ENCODE results near the gene IRAK2. TPM values are rescaled to one million over a fixed set of nuclear protein-coding genes. Genes with fewer than 3 reads are reported as not detected.

Gene IRAK2
- total and polyA plus RNA-seq, 5 donors from 2014 or later: 0.68 to 3.7 (median 2.9) TPM

DNA sequence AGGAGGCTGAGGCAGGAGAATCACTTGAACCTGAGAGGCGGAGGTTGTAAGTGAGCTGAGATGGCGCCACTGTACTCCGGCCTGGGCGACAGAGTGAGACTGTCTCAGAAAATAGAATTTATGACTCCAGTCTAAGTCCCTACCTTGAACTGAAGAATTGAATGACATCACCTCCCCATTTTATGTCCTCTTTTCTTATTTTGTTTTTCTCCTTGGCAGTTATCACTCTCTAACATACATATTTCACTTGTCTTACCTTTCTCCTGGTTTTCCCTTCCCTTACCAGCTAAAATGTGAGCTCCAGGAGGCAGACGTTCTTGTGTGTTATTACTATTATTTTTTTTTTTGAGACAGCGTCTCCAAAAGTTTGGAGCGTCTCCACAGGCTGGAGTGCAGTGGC, 91.1 kb downstream of the IRAK2 start:
- H3K36me3 ChIP-seq (ENCODE audit: control insufficient read depth, insufficient read depth, low read length): peaks cover 64% of the 10 kb centered on the region
- H3K36me3 Mint-ChIP-seq: peaks cover 51% of the 10 kb centered on the region
- no peak for ATAC-seq (ENCODE audit: low read depth in 2 of 2)

DNA sequence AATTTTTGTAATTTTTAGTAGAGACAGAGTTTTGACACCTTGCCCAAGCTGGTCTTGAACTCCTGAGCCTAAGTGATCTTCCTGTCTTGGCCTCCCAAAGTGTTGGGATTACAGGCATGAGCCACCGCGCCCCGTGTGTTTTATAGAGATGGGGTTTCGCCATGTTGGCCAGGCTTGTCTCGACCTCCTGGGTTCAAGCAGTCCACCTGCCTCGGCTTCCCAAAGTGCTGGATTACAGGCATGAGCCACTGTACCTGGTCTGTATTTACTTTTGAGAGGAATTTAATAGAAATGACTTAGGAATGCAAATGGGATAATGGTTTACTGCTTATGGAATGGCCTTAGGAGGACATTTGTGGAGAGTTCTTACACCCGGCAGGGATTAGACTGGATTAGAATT, 94.3 kb downstream of the IRAK2 start:
- ATAC-seq (ENCODE audit: low read depth in 2 of 2): no peak
- Mint-ChIP-seq H3K36me3 (peaks cover 50% of the 10 kb centered on the region), H3K9me3 (no peaks in the 10 kb centered on the region), H3K27me3 (no peaks in the 10 kb centered on the region), H3K4me3 (peak overlapping the region in 2 of 4 donors; percentile 10 to 29), H3K27ac (peak overlapping the region; percentile 51 to 91 (median 88)), H3K4me1 (peaks cover 20 to 93% (median 62%) of the 10 kb centered on the region in 4 donors)
- Histone ChIP-seq H3K36me3 (ENCODE audit: control insufficient read depth, insufficient read depth, low read length) (peaks cover 57% of the 10 kb centered on the region), H3K4me3 (ENCODE audit: low read depth, low read length) (no peak overlapping the region), H3K27me3 (ENCODE audit: control insufficient read depth, insufficient read depth, low read length) (no peaks in the 10 kb centered on the region), H3K27ac (ENCODE audit: insufficient read depth, low read length, poor library complexity, severe bottlenecking) (no peak overlapping the region), H3K4me1 (ENCODE audit: control insufficient read depth, insufficient read depth, low read length, poor library complexity, severe bottlenecking) (peaks cover 39% of the 10 kb centered on the region), H3K9me3 (ENCODE audit: control insufficient read depth in 2 of 2, low read length in 2 of 2) (no peaks in the 10 kb centered on the region)
- no peak for DNase-seq

More for the DNA sequence above, 91.1 kb downstream of the IRAK2 start:
- peak overlapping the region in 2 of 3 donors; percentile 64 to 67 for H3K27ac Mint-ChIP-seq
- H3K27me3 ChIP-seq (ENCODE audit: control insufficient read depth, insufficient read depth, low read length): no peaks in the 10 kb centered on the region
- no peak overlapping the region for H3K4me3 ChIP-seq (ENCODE audit: low read depth, low read length)
- no peaks in the 10 kb centered on the region for H3K9me3 ChIP-seq (ENCODE audit: control insufficient read depth in 2 of 2, low read length in 2 of 2)
- H3K4me1 Mint-ChIP-seq: peaks cover 7 to 93% (median 63%) of the 10 kb centered on the region in 4 donors
- H3K27me3 Mint-ChIP-seq: no peaks in the 10 kb centered on the region
- H3K4me1 ChIP-seq (ENCODE audit: control insufficient read depth, insufficient read depth, low read length, poor library complexity, severe bottlenecking): peaks cover 38% of the 10 kb centered on the region
- H3K27ac ChIP-seq (ENCODE audit: insufficient read depth, low read length, poor library complexity, severe bottlenecking): no peak overlapping the region
- DNase-seq: no peak
- H3K9me3 Mint-ChIP-seq: peaks cover 0 to 2% (median 0%) of the 10 kb centered on the region in 7 donors
- H3K4me3 Mint-ChIP-seq: peak overlapping the region in 3 of 4 donors; percentile 27 to 46 (median 33)

- Histone ChIP-seq H3K4me3 (ENCODE audit: low read depth, low read length) (no peak overlapping the region), H3K9me3 (ENCODE audit: control insufficient read depth in 2 of 2, low read length in 2 of 2) (no peaks in the 10 kb centered on the region), H3K36me3 (ENCODE audit: control insufficient read depth, insufficient read depth, low read length) (peaks cover 51% of the 10 kb centered on the region), H3K4me1 (ENCODE audit: control insufficient read depth, insufficient read depth, low read length, poor library complexity, severe bottlenecking) (peaks cover 36% of the 10 kb centered on the region), H3K27me3 (ENCODE audit: control insufficient read depth, insufficient read depth, low read length) (no peaks in the 10 kb centered on the region), H3K27ac (ENCODE audit: insufficient read depth, low read length, poor library complexity, severe bottlenecking) (peak overlapping the region; percentile 28)
- Mint-ChIP-seq H3K27ac (peak overlapping the region; percentile 51 to 91 (median 88)), H3K4me3 (peak overlapping the region in 2 of 4 donors; percentile 41 to 62), H3K4me1 (peaks cover 23 to 93% (median 61%) of the 10 kb centered on the region in 4 donors), H3K36me3 (peaks cover 47% of the 10 kb centered on the region), H3K27me3 (no peaks in the 10 kb centered on the region), H3K9me3 (no peaks in the 10 kb centered on the region)
- ATAC-seq (ENCODE audit: low read depth in 2 of 2) (no peak), DNase-seq (no peak)
Observed at GRCh38 chr3:10259798-10260197, 95.1 kb downstream of the IRAK2 start.

DNA sequence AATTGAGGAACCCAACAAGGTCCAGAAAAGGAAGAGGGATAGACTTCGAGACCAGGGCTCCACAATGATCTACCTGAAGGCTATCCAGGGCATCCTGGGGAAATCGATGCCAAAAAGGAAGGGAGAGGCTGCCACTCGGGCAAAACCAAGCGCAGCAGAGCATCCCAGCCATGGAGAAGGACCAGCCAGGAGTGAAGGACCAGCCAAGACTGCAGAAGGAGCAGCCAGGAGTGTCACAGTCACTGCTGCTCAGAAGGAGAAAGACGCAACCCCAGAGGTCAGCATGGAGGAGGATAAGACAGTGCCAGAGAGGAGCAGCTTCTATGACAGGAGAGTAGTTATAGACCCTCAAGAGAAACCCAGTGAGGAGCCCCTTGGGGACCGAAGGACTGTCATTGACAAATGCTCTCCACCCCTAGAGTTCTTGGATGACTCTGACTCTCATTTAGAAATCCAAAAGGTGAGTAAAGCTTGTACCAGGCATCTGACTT, 95.5 kb downstream of the IRAK2 start:
- H3K4me1 Mint-ChIP-seq: peaks cover 23 to 91% (median 58%) of the 10 kb centered on the region in 4 donors
- H3K9me3 ChIP-seq (ENCODE audit: control insufficient read depth in 2 of 2, low read length in 2 of 2): no peaks in the 10 kb centered on the region
- no peaks in the 10 kb centered on the region for H3K27me3 ChIP-seq (ENCODE audit: control insufficient read depth, insufficient read depth, low read length)
- ATAC-seq (ENCODE audit: low read depth in 2 of 2): no peak
- H3K9me3 Mint-ChIP-seq: no peaks in the 10 kb centered on the region
- H3K27ac ChIP-seq (ENCODE audit: insufficient read depth, low read length, poor library complexity, severe bottlenecking): peak overlapping the region; percentile 28
- no peaks in the 10 kb centered on the region for H3K27me3 Mint-ChIP-seq
- no peak overlapping the region for H3K4me3 ChIP-seq (ENCODE audit: low read depth, low read length)
- H3K27ac Mint-ChIP-seq: peak overlapping the region; percentile 51 to 91 (median 88)
- H3K36me3 Mint-ChIP-seq: peaks cover 47% of the 10 kb centered on the region
- H3K36me3 ChIP-seq (ENCODE audit: control insufficient read depth, insufficient read depth, low read length): peaks cover 48% of the 10 kb centered on the region
- no peak for DNase-seq
- H3K4me1 ChIP-seq (ENCODE audit: control insufficient read depth, insufficient read depth, low read length, poor library complexity, severe bottlenecking): peaks cover 32% of the 10 kb centered on the region
- peak overlapping the region in 2 of 4 donors; percentile 62 for H3K4me3 Mint-ChIP-seq

- H3K27me3 ChIP-seq (ENCODE audit: control insufficient read depth, insufficient read depth, low read length): no peaks in the 10 kb centered on the region
- H3K27me3 Mint-ChIP-seq: no peaks in the 10 kb centered on the region
- H3K4me1 Mint-ChIP-seq: peaks cover 23 to 88% (median 60%) of the 10 kb centered on the region in 4 donors
- H3K4me3 ChIP-seq (ENCODE audit: low read depth, low read length): no peak overlapping the region
- H3K27ac Mint-ChIP-seq: peak overlapping the region; percentile 25 to 72 (median 36)
- no peak for ATAC-seq (ENCODE audit: low read depth in 2 of 2)
- no peak for DNase-seq
- peaks cover 38% of the 10 kb centered on the region for H3K36me3 ChIP-seq (ENCODE audit: control insufficient read depth, insufficient read depth, low read length)
- no peaks in the 10 kb centered on the region for H3K9me3 ChIP-seq (ENCODE audit: control insufficient read depth in 2 of 2, low read length in 2 of 2)
- H3K27ac ChIP-seq (ENCODE audit: insufficient read depth, low read length, poor library complexity, severe bottlenecking): peak overlapping the region; percentile 45
- no peaks in the 10 kb centered on the region for H3K9me3 Mint-ChIP-seq
- peaks cover 45% of the 10 kb centered on the region for H3K4me1 ChIP-seq (ENCODE audit: control insufficient read depth, insufficient read depth, low read length, poor library complexity, severe bottlenecking)
- H3K36me3 Mint-ChIP-seq: peaks cover 48% of the 10 kb centered on the region
- H3K4me3 Mint-ChIP-seq: peak overlapping the region in 3 of 4 donors; percentile 24 to 42 (median 31)
Observed at GRCh38 chr3:10262027-10262426, 97.3 kb downstream of the IRAK2 start.

GRCh38 chr3:10263646-10264363, 99.1 kb downstream of the IRAK2 start:
- Histone ChIP-seq H3K36me3 (ENCODE audit: control insufficient read depth, insufficient read depth, low read length) (peaks cover 44% of the 10 kb centered on the region), H3K27ac (ENCODE audit: insufficient read depth, low read length, poor library complexity, severe bottlenecking) (peak overlapping the region; percentile 78), H3K4me1 (ENCODE audit: control insufficient read depth, insufficient read depth, low read length, poor library complexity, severe bottlenecking) (peaks cover 57% of the 10 kb centered on the region), H3K27me3 (ENCODE audit: control insufficient read depth, insufficient read depth, low read length) (no peaks in the 10 kb centered on the region), H3K9me3 (ENCODE audit: control insufficient read depth in 2 of 2, low read length in 2 of 2) (no peaks in the 10 kb centered on the region), H3K4me3 (ENCODE audit: low read depth, low read length) (peak overlapping the region; percentile 80)
- peak; percentile 93 to 94 for ATAC-seq (ENCODE audit: low read depth in 2 of 2)
- Mint-ChIP-seq H3K4me1 (peaks cover 40 to 92% (median 67%) of the 10 kb centered on the region in 4 donors), H3K36me3 (peaks cover 58% of the 10 kb centered on the region), H3K27me3 (no peaks in the 10 kb centered on the region), H3K4me3 (peak overlapping the region; percentile 77 to 88 (median 80)), H3K27ac (peak overlapping the region; percentile 86 to 94 (median 93)), H3K9me3 (no peaks in the 10 kb centered on the region)
- peak; percentile 55 to 74 (median 70) for DNase-seq

DNA sequence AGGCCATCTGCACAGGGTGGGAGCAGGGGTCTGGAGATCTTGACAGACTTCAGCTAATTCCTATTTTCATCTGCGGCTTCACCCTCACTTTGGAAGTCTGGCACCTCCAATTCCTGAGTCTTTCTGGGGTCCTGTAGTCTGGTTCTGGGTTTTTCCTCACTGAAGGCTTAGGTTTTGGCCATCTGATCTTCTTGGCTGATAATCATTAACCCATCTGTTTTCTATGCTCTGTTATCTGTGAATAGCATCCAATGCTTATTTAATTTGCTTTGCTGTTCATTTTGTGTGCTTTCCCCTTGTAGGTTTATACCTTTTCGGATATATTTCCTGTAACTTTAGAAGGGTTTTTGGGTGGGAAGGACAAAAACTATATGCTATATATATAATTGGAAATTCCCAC, 101.1 kb downstream of the IRAK2 start:
- H3K36me3 Mint-ChIP-seq: peaks cover 54% of the 10 kb centered on the region
- H3K36me3 ChIP-seq (ENCODE audit: control insufficient read depth, insufficient read depth, low read length): peaks cover 47% of the 10 kb centered on the region
- H3K4me1 ChIP-seq (ENCODE audit: control insufficient read depth, insufficient read depth, low read length, poor library complexity, severe bottlenecking): peaks cover 53% of the 10 kb centered on the region
- DNase-seq: no peak
- no peaks in the 10 kb centered on the region for H3K27me3 ChIP-seq (ENCODE audit: control insufficient read depth, insufficient read depth, low read length)
- ATAC-seq (ENCODE audit: low read depth in 2 of 2): no peak
- no peaks in the 10 kb centered on the region for H3K9me3 ChIP-seq (ENCODE audit: control insufficient read depth in 2 of 2, low read length in 2 of 2)
- peaks cover 45 to 91% (median 59%) of the 10 kb centered on the region in 4 donors for H3K4me1 Mint-ChIP-seq
- H3K27ac ChIP-seq (ENCODE audit: insufficient read depth, low read length, poor library complexity, severe bottlenecking): no peak overlapping the region
- H3K4me3 ChIP-seq (ENCODE audit: low read depth, low read length): no peak overlapping the region
- H3K27me3 Mint-ChIP-seq: no peaks in the 10 kb centered on the region
- H3K4me3 Mint-ChIP-seq: peak overlapping the region; percentile 6 to 86 (median 72)
- peak overlapping the region in 2 of 3 donors; percentile 39 to 85 for H3K27ac Mint-ChIP-seq
- no peaks in the 10 kb centered on the region for H3K9me3 Mint-ChIP-seq

All from CD4-positive, CD25-positive, alpha-beta regulatory T cell (primary cell).